ENCODE results near the gene TGFB2. TPM values are rescaled to one million over a fixed set of nuclear protein-coding genes. Genes with fewer than 3 reads are reported as not detected.

TGFB2 gene
- total RNA-seq, 2 experiments from 2014 or later = 0.11 TPM

- CTCF ChIA-PET = interaction anchor here (0.6 kb wide), 1 partner anchor 188 kb away, joined by 3 read pairs; no protein-coding TSS in a partner anchor
Measured at GRCh38 chr1:218430822-218431221, 85.7 kb downstream of the TGFB2 start.

GRCh38 chr1:218431476-218431875 lies 86.3 kb downstream of the TGFB2 start:
- Mint-ChIP-seq H3K27me3 (peaks cover 9% of the 10 kb centered on the region), H3K4me1 (ENCODE audit: low read depth) (no peaks in the 10 kb centered on the region), H3K27ac (no peak overlapping the region), H3K36me3 (ENCODE audit: low read depth) (no peaks in the 10 kb centered on the region), H3K9me3 (no peaks in the 10 kb centered on the region), H3K4me3 (no peak overlapping the region)
- DNase-seq (no peak), ATAC-seq (ENCODE audit: poor library complexity) (no peak)
- Histone ChIP-seq H3K4me1 (ENCODE audit: insufficient read depth, low read length) (no peaks in the 10 kb centered on the region), H3K4me3 (ENCODE audit: low read length) (no peak overlapping the region), H3K36me3 (ENCODE audit: insufficient read depth, low read length) (no peaks in the 10 kb centered on the region), H3K9me3 (ENCODE audit: control insufficient read depth in 1 of 2, insufficient read depth in 1 of 2, low read length in 2 of 2) (no peaks in the 10 kb centered on the region), H3K27me3 (ENCODE audit: control insufficient read depth in 1 of 2, insufficient read depth in 2 of 2, low read length in 2 of 2) (no peaks in the 10 kb centered on the region), H3K27ac (ENCODE audit: low read depth in 1 of 2, low read length in 2 of 2) (no peak overlapping the region)
- TF ChIP-seq CTCF (IDR thresholded peaks at IDR 0.05) = no peak
- intact Hi-C loops (cut with DNase I, micrococcal nuclease) = no loop called here
- ChIA-PET CTCF (interaction anchor here (0.6 kb wide), 1 partner anchor 189 kb away, joined by 3 read pairs; no protein-coding TSS in a partner anchor), POLR2A (no interaction called here)

More at GRCh38 chr1:218430822-218431221, 85.7 kb downstream of the TGFB2 start:
- no peaks in the 10 kb centered on the region for H3K9me3 ChIP-seq (ENCODE audit: control insufficient read depth in 1 of 2, insufficient read depth in 1 of 2, low read length in 2 of 2)
- POLR2A ChIA-PET = no interaction called here
- no peak overlapping the region for H3K27ac ChIP-seq (ENCODE audit: low read depth in 1 of 2, low read length in 2 of 2)
- H3K36me3 ChIP-seq (ENCODE audit: insufficient read depth, low read length) = no peaks in the 10 kb centered on the region
- ATAC-seq (ENCODE audit: poor library complexity) = no peak
- no peak for DNase-seq
- no peak overlapping the region for H3K4me3 Mint-ChIP-seq
- H3K4me1 Mint-ChIP-seq (ENCODE audit: low read depth) = no peaks in the 10 kb centered on the region
- no peak overlapping the region for H3K27ac Mint-ChIP-seq
- no peaks in the 10 kb centered on the region for H3K36me3 Mint-ChIP-seq (ENCODE audit: low read depth)
- peaks cover 6% of the 10 kb centered on the region for H3K27me3 Mint-ChIP-seq
- H3K4me1 ChIP-seq (ENCODE audit: insufficient read depth, low read length) = no peaks in the 10 kb centered on the region
- no peaks in the 10 kb centered on the region for H3K27me3 ChIP-seq (ENCODE audit: control insufficient read depth in 1 of 2, insufficient read depth in 2 of 2, low read length in 2 of 2)
- H3K9me3 Mint-ChIP-seq = no peaks in the 10 kb centered on the region
- TF ChIP-seq CTCF (IDR thresholded peaks at IDR 0.05) = no peak
- intact Hi-C loops (cut with DNase I, micrococcal nuclease) = no loop called here
- no peak overlapping the region for H3K4me3 ChIP-seq (ENCODE audit: low read length)

- H3K27me3 Mint-ChIP-seq = peaks cover 9% of the 10 kb centered on the region
- ATAC-seq (ENCODE audit: poor library complexity) = no peak
- H3K4me3 Mint-ChIP-seq = no peak overlapping the region
- Histone ChIP-seq H3K4me1 (ENCODE audit: insufficient read depth, low read length) (no peaks in the 10 kb centered on the region), H3K27ac (ENCODE audit: low read depth in 1 of 2, low read length in 2 of 2) (no peak overlapping the region), H3K36me3 (ENCODE audit: insufficient read depth, low read length) (no peaks in the 10 kb centered on the region), H3K9me3 (ENCODE audit: control insufficient read depth in 1 of 2, insufficient read depth in 1 of 2, low read length in 2 of 2) (no peaks in the 10 kb centered on the region), H3K4me3 (ENCODE audit: low read length) (no peak overlapping the region), H3K27me3 (ENCODE audit: control insufficient read depth in 1 of 2, insufficient read depth in 2 of 2, low read length in 2 of 2) (no peaks in the 10 kb centered on the region)
- intact Hi-C loops (cut with DNase I, micrococcal nuclease) = no loop called here
- H3K4me1 Mint-ChIP-seq (ENCODE audit: low read depth) = no peaks in the 10 kb centered on the region
- DNase-seq = no peak
- POLR2A ChIA-PET = interaction anchor here (0.5 kb wide), 1 partner anchor 8 kb away, joined by 4 read pairs; no protein-coding TSS in a partner anchor
- TF ChIP-seq CTCF (IDR thresholded peaks at IDR 0.05) = no peak
- CTCF ChIA-PET = no interaction called here
- no peaks in the 10 kb centered on the region for H3K9me3 Mint-ChIP-seq
- no peaks in the 10 kb centered on the region for H3K36me3 Mint-ChIP-seq (ENCODE audit: low read depth)
- H3K27ac Mint-ChIP-seq = no peak overlapping the region
Measured at GRCh38 chr1:218433744-218434143, 88.6 kb downstream of the TGFB2 start.

All from CD4-positive, alpha-beta T cell (primary cell).